ENCODE measurements around the gene HNRNPAB. TPM values are rescaled to one million over a fixed set of nuclear protein-coding genes. Genes with fewer than 3 reads are reported as not detected.
A peak's percentile ranks its signal among the peaks of the same experiment; 100 is the strongest.

HNRNPAB gene
- total and polyA plus RNA-seq, 9 of the 15 experiments (the other 6 are each of a cell fraction or from before 2014, with no cell fraction given), result 34.6 to 425 (median 236) TPM

- H3K4me1 ChIP-seq (replicated peaks in 1 of 2; ENCODE audit: control insufficient read depth in 2 of 2, insufficient read depth in 2 of 2, low read length in 2 of 2), result peaks cover 28 to 43% of the 10 kb centered on the region in 2 experiments
- peak overlapping the region in 1 of 2 experiments; percentile 68; a peak in 1 of 4 replicates for H3K9ac ChIP-seq (ENCODE audit: insufficient read depth in 1 of 2, low read depth in 2 of 2, low read length in 2 of 2)
- peaks cover 2% of the 10 kb centered on the region; the same call in 2 of the 3 replicates for H3K36me3 ChIP-seq (ENCODE audit: control insufficient read depth, insufficient read depth, low read length)
- CTCF ChIA-PET (ENCODE audit: low intra/inter-chr PET ratio), result interaction anchor here (0.5 to 1.3 kb wide), 2 partner anchors 321 to 603 kb away, joined by 3 to 4 read pairs; no protein-coding TSS in a partner anchor
- H3K79me2 ChIP-seq (ENCODE audit: control insufficient read depth, insufficient read depth, low read length), result peaks cover 14% of the 10 kb centered on the region
- in situ Hi-C loops (cut with MboI), result no loop called here
- peak overlapping the region; percentile 75 for H2AFZ ChIP-seq (ENCODE audit: low read depth, low read length)
- ATAC-seq (no peak), DNase-seq (ENCODE audit: extremely low read depth in 1 of 4, low spot score in 3 of 4) (no peak), FAIRE-seq (no peak)
- no TSS peak for BruUV-seq (replicated peaks)
- H3K9me1 ChIP-seq (ENCODE audit: control insufficient read depth, insufficient read depth, low read length), result no peaks in the 10 kb centered on the region
- no peaks in the 10 kb centered on the region for H4K20me1 ChIP-seq (replicated peaks; ENCODE audit: control insufficient read depth, insufficient read depth, low read length)
- H3K4me2 ChIP-seq (ENCODE audit: insufficient read depth, low read length), result peak overlapping the region; percentile 22; the same call in 1 of the 2 replicates
- no peaks in the 10 kb centered on the region for H3K27me3 ChIP-seq (ENCODE audit: control insufficient read depth in 2 of 2, insufficient read depth in 2 of 2, low read length in 2 of 2)
- no peak overlapping the region for H3K4me3 ChIP-seq
- H3K9me3 ChIP-seq (replicated peaks; ENCODE audit: control insufficient read depth, insufficient read depth, low read depth, low read length), result no peaks in the 10 kb centered on the region
- no peak overlapping the region for H3K27ac ChIP-seq (ENCODE audit: extremely low read depth, low read depth, low read length)
- no peak for TF ChIP-seq SMAD1 (IDR thresholded peaks at IDR 0.05; ENCODE audit: low read depth, low read length, partially characterized antibody)
- TF ChIP-seq NFXL1 (CRISPR knock-in tag; IDR thresholded peaks at IDR 0.05), result no peak
- TF ChIP-seq ELF4 (CRISPR knock-in tag; IDR thresholded peaks at IDR 0.05), result no peak
- TF ChIP-seq L3MBTL2 (IDR thresholded peaks at IDR 0.05), result no peak
- TF ChIP-seq JUND (IDR thresholded peaks at IDR 0.05; ENCODE audit: borderline replicate concordance, low read depth, low read length), result no peak
- TF ChIP-seq JUND (tag; IDR thresholded peaks at IDR 0.05; ENCODE audit: borderline replicate concordance, low read depth, low read length), result no peak
- TF ChIP-seq HNRNPUL1 (IDR thresholded peaks at IDR 0.05; ENCODE audit: low read length), result no peak
- no peak for TF ChIP-seq KAT7 (CRISPR knock-in tag; IDR thresholded peaks at IDR 0.05; ENCODE audit: borderline replicate concordance)
- TF ChIP-seq ZBTB5 (IDR thresholded peaks at IDR 0.05), result no peak
- no peak for TF ChIP-seq MBD2 (IDR thresholded peaks at IDR 0.05; ENCODE audit: borderline replicate concordance, low read depth)
- TF ChIP-seq FUS (optimal IDR thresholded peaks at IDR 0.05; ENCODE audit: low read depth, low read length), result no peak
- TF ChIP-seq RNF2 (IDR thresholded peaks at IDR 0.05), result no peak
- no peak for TF ChIP-seq BRF2 (IDR thresholded peaks at IDR 0.05; ENCODE audit: borderline replicate concordance, insufficient read depth, insufficient read length)
- TF ChIP-seq GABPB2 (CRISPR knock-in tag; conservative IDR thresholded peaks at IDR 0.05), result no peak
- no peak for TF ChIP-seq ZHX1 (conservative IDR thresholded peaks at IDR 0.05; ENCODE audit: low read length)
- intact Hi-C loops (cut with micrococcal nuclease), result loop anchor here (5.0 kb wide), 2 partner anchors 316 to 601 kb away; no protein-coding TSS in a partner anchor
- POLR2A ChIA-PET, result interaction anchor here (0.6 to 0.7 kb wide), 2 partner anchors 410 to 412 kb away, joined by 3 read pairs; no protein-coding TSS in a partner anchor
- WGBS (ENCODE audit: insufficient coverage, low coverage, missing lambda C conversion rate), result 88% methylated on average over 9 of the region's 9 CpGs
Measured at GRCh38 chr5:178236126-178236525, 31.8 kb downstream of the HNRNPAB start.

All from K562 (cell line).